NCI-H187 treated with DMSO at 0.1 percent for 48 hours (cell line): Measurements from ENCODE around the gene FRAS1.
"Not testable (repeated sequence)": the region's sequence is repeated elsewhere in the genome, so short reads cannot be mapped to it uniquely, and the experiment has no call there.

ENCODE experiments used
- DNase-seq: peaks from one replicate; lab custom pipeline; 2025; lab: John Stamatoyannopoulos, UW

Gene FRAS1

GRCh38 chr4:78548889-78549288, 491.8 kb downstream of the FRAS1 start:
- not testable (repeated sequence) for DNase-seq

GRCh38 chr4:78551420-78552351, 494.6 kb downstream of the FRAS1 start, which contains the start of gene ANXA3:
Gene ANXA3 (plus strand): TSS chr4:78551770. CDS start chr4:78554474, 2,704 bp downstream.
- no peak for DNase-seq

GRCh38 chr4:78552389-78553042, 495.4 kb downstream of the FRAS1 start:
- no peak for DNase-seq

GRCh38 chr4:78553043-78553396, 495.9 kb downstream of the FRAS1 start:
- DNase-seq, result no peak

- DNase-seq, result no peak
Measured at GRCh38 chr4:78553529-78554060, 496.5 kb downstream of the FRAS1 start.

GRCh38 chr4:78556665-78557064, 499.5 kb downstream of the FRAS1 start:
- DNase-seq, result no peak

- no peak for DNase-seq
Measured at GRCh38 chr4:78557841-78558240, 500.7 kb downstream of the FRAS1 start.

- no peak for DNase-seq
Measured at GRCh38 chr4:78558410-78558809, 501.3 kb downstream of the FRAS1 start.

GRCh38 chr4:78560296-78560963, 503.3 kb downstream of the FRAS1 start:
- no peak for DNase-seq

- no peak for DNase-seq
Measured at GRCh38 chr4:78561677-78562076, 504.6 kb downstream of the FRAS1 start.

GRCh38 chr4:78562687-78563086, 505.6 kb downstream of the FRAS1 start:
- DNase-seq, result no peak

GRCh38 chr4:78565971-78566372, 508.8 kb downstream of the FRAS1 start:
- DNase-seq, result no peak

GRCh38 chr4:78566834-78567499, 509.8 kb downstream of the FRAS1 start:
- DNase-seq, result no peak

GRCh38 chr4:78567500-78568060, 510.5 kb downstream of the FRAS1 start:
- DNase-seq, result no peak

- DNase-seq, result no peak
Measured at GRCh38 chr4:78568640-78569305, 511.6 kb downstream of the FRAS1 start.

- DNase-seq, result no peak
Measured at GRCh38 chr4:78569306-78569821, 512.2 kb downstream of the FRAS1 start.

- DNase-seq, result no peak
Measured at GRCh38 chr4:78570117-78570516, 513.0 kb downstream of the FRAS1 start.

GRCh38 chr4:78571804-78572203, 514.7 kb downstream of the FRAS1 start:
- no peak for DNase-seq

- no peak for DNase-seq
Measured at GRCh38 chr4:78578674-78579425, 521.7 kb downstream of the FRAS1 start.

GRCh38 chr4:78581618-78582017, 524.5 kb downstream of the FRAS1 start:
- DNase-seq, result no peak
